Measurements from ENCODE around the gene SORD.
A peak's percentile ranks its signal among the peaks of the same experiment; 100 is the strongest.
"Not testable (repeated sequence)": the region's sequence is repeated elsewhere in the genome, so short reads cannot be mapped to it uniquely, and the experiment has no call there.

Gene SORD

DNA sequence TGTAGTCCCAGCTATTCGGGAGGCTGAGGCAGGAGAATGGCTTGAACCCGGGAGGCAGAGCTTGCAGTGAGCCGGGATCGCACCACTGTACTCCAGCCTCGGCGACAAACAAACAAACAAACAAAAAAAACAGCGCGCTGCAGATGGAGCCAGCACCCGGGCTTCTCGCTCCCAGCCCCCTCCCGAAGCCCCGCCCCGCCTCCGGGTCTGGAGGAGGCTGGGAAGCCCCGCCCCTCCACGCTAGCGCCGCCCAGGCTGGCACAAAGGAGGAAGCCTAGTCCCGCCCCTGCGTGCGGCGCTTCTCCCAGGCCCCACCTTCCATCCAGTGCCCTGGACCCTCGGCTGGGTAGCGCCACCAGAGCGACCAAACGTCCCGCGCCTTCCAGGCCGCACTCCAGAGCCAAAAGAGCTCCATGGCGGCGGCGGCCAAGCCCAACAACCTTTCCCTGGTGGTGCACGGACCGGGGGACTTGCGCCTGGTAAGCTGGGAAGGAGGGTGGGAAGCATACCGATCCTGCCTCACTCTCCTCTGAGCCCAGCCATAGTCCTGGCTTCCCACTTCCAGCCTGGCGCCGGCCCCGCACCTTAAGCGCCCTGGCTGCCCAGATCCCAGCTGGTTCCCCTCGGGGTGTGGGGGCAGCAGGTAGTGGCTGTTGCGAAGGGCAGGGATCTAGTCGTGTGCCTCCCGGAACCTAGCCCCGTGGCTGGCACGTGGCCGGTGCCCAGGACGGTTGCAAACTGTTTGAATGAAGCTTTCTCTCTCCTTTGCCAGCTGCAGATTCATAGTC is at the start of gene SORD:
SORD (plus strand) TSS at position 325 of the 788 bp plus-strand sequence; CDS start at position 414, 89 bp downstream.
- Histone ChIP-seq H3K27ac (ENCODE audit: low read length) (no peak within 1 kb of the TSS), H3K36me3 (ENCODE audit: control insufficient read depth, insufficient read depth, low read length) (no peaks in the 10 kb centered on the region), H3K9me3 (ENCODE audit: control insufficient read depth, insufficient read depth, low read length) (no peaks in the 10 kb centered on the region), H3K4me3 (ENCODE audit: low read length) (peak within 1 kb of the TSS; percentile 62; the same call in 1 of the 2 replicates), H3K27me3 (ENCODE audit: control insufficient read depth, insufficient read depth, low read length) (no peaks in the 10 kb centered on the region), H3K4me1 (ENCODE audit: control insufficient read depth, insufficient read depth, low read length) (peaks cover 5% of the 10 kb centered on the region; the same call in 1 of the 2 replicates)
- no CpG with 5 or more reads among the region's 48 CpGs for WGBS (ENCODE audit: insufficient coverage, insufficient read length)
- peak; percentile 87 for DNase-seq (ENCODE audit: low read depth, low spot score)

DNA sequence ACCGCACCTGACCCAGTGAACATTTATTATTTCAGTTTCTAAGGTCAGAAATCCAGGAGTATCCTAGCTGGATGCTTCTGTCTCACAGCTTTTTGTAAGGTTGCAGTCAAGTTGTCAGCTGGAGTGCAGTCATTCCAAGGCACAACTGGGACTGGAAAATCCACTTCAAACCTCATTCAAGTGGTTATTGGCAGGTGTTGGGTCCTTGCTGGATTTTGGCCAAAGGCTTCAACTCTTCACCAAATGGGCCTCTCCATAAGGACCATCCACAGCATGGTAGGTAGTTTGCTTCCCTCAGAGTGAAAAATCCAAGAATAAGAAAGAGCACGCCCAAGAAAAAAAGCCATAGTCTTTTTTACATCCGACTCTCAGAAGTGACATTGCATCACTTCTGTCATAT is 46.8 kb upstream of the SORD start:
- not testable (repeated sequence) for H3K4me3 ChIP-seq (ENCODE audit: low read length); H3K9me3 ChIP-seq (ENCODE audit: control insufficient read depth, insufficient read depth, low read length); H3K27ac ChIP-seq (ENCODE audit: low read length); DNase-seq (ENCODE audit: low read depth, low spot score); H3K36me3 ChIP-seq (ENCODE audit: control insufficient read depth, insufficient read depth, low read length); H3K4me1 ChIP-seq (ENCODE audit: control insufficient read depth, insufficient read depth, low read length); H3K27me3 ChIP-seq (ENCODE audit: control insufficient read depth, insufficient read depth, low read length)
- no CpG with 5 or more reads among the region's 3 CpGs for WGBS (ENCODE audit: insufficient coverage, insufficient read length)

DNA sequence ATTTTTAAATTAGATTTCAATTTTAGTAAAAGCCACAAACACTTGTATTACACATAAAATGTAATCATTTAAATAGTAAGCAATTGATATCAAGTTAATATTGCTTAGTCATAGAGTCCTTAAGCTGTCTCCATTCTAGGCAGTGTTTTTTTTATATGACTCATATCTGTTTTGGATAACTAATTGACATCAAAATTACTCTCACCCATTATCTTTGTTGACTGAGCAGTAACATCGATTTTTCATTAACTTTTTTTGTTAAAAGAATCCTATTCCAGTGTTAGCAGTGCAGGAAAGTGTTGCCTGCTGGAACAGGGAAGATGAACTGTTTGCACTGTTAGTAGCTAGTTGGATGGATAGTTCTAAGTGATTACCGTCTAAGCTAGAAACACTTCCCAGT is 45.2 kb upstream of the SORD start:
- not testable (repeated sequence) for H3K27ac ChIP-seq (ENCODE audit: low read length); H3K27me3 ChIP-seq (ENCODE audit: control insufficient read depth, insufficient read depth, low read length); H3K4me3 ChIP-seq (ENCODE audit: low read length); H3K4me1 ChIP-seq (ENCODE audit: control insufficient read depth, insufficient read depth, low read length); DNase-seq (ENCODE audit: low read depth, low spot score); H3K9me3 ChIP-seq (ENCODE audit: control insufficient read depth, insufficient read depth, low read length); H3K36me3 ChIP-seq (ENCODE audit: control insufficient read depth, insufficient read depth, low read length)
- WGBS (ENCODE audit: insufficient coverage, insufficient read length), result no CpG with 5 or more reads among the region's 2 CpGs

DNA sequence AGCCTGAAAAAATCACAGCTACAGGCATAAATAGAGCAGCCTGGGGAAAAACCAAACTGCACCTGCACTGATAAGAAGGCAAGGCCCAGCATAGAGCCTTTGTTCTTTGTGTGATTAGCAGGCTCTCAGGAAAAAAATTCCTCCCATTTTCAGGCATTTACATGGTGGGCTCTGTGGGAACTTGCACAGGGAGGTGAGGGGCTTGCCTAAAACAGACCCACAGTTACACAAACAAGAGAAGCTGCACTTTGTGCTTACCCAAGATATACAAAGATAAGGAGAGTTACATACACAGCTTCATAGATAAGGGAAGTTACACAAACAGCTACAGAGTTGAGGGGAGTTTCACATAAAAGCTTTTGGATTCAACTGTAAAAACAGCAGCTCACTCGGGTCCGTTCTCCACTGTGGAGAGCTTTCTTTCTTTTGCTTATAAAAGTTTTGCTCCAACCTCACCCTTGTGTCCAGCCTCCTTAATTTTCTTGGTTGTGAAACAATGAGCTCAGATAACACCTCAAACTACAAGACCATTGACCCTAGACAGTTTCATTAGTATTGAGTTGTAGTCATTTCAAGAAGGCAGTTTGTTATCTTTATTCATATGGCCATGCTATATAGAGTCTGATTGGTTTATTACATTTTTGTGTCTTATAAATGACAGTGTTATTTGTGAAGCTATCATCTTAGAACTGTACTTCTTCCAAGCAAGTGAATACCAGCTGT is 43.2 kb upstream of the SORD start:
- H3K36me3 ChIP-seq (ENCODE audit: control insufficient read depth, insufficient read depth, low read length); DNase-seq (ENCODE audit: low read depth, low spot score); H3K27ac ChIP-seq (ENCODE audit: low read length); H3K27me3 ChIP-seq (ENCODE audit: control insufficient read depth, insufficient read depth, low read length); H3K4me1 ChIP-seq (ENCODE audit: control insufficient read depth, insufficient read depth, low read length); H3K4me3 ChIP-seq (ENCODE audit: low read length); H3K9me3 ChIP-seq (ENCODE audit: control insufficient read depth, insufficient read depth, low read length): not testable (repeated sequence)
- WGBS (ENCODE audit: insufficient coverage, insufficient read length), result no CpG with 5 or more reads among the region's 2 CpGs

DNA sequence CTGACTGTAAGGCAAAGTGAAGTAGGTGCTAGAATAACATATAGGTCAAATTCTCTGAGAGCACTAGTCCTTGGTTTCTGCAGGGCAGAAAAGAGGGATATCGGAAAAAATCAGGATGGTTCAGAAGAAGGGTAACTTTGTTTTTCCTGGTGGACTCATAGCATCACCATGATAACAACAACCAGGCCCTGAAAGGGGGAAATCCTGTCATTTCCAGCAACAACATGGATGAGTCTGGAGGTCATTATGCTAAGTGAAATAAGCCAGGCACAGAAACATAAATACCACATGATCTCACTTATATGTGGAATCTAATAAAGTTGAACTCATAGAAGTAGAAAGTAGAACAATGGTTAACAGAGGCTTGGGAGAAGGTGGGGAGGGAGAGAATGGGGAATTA is 38.9 kb upstream of the SORD start:
- not testable (repeated sequence) for H3K27me3 ChIP-seq (ENCODE audit: control insufficient read depth, insufficient read depth, low read length); H3K27ac ChIP-seq (ENCODE audit: low read length); H3K4me1 ChIP-seq (ENCODE audit: control insufficient read depth, insufficient read depth, low read length); DNase-seq (ENCODE audit: low read depth, low spot score); H3K4me3 ChIP-seq (ENCODE audit: low read length); H3K9me3 ChIP-seq (ENCODE audit: control insufficient read depth, insufficient read depth, low read length); H3K36me3 ChIP-seq (ENCODE audit: control insufficient read depth, insufficient read depth, low read length)
- no CpG with 5 or more reads among the region's 1 CpG for WGBS (ENCODE audit: insufficient coverage, insufficient read length)

DNA sequence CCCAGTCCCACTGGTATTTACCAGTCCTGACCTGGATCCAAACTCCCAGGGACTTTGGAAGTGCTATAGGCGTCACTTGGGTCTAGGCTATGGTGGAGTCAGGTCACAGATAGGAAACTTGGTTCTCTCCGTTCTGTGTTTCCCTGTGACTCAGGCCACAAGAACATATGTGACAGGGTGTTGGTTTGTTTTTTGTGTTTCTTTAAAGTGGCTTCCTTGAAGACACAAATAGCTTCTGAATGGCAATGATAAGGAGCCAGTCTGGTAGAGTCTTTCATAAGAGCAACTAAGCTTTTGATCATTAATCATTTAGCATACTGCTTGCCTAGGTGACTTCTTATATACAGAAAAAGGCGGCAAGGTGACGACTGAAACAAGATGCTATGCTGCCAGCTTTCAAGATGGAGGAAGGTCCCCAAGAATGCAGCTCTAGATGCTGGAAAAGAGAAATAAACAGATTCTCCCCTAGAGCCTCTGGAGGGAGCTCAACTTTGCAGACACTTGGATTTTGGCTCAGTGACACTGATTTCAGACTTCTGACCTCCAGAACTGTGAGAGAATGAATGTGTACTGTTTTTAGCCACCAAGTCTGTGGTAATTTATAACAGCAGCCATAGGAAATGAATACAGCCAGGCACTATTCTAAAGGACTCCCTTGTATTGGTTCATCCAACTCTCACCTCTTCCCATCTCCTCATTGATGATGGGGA is 36.5 kb upstream of the SORD start:
- WGBS (ENCODE audit: insufficient coverage, insufficient read length), result no CpG with 5 or more reads among the region's 4 CpGs
- not testable (repeated sequence) for H3K4me3 ChIP-seq (ENCODE audit: low read length); H3K27me3 ChIP-seq (ENCODE audit: control insufficient read depth, insufficient read depth, low read length); H3K27ac ChIP-seq (ENCODE audit: low read length); DNase-seq (ENCODE audit: low read depth, low spot score); H3K9me3 ChIP-seq (ENCODE audit: control insufficient read depth, insufficient read depth, low read length); H3K36me3 ChIP-seq (ENCODE audit: control insufficient read depth, insufficient read depth, low read length); H3K4me1 ChIP-seq (ENCODE audit: control insufficient read depth, insufficient read depth, low read length)

DNA sequence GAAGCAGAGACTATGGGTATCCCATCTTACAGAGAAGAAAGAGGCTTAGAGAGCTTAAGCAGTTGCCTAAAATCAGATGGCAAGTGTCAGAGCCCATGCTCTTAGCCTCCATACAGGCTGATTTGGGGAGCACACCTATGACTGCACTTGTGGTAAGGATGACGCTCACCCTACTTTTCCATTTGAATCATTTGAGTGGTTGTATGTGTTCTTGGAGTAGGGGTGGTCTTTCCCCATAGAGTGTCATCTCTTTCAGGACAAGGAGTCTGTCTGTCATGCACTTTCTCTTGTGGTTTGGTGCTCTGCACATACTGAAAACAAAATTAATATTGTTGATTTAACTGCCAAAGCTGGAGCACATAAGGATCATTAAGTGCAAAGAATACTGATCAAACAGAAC is 35.3 kb upstream of the SORD start:
- not testable (repeated sequence) for H3K27me3 ChIP-seq (ENCODE audit: control insufficient read depth, insufficient read depth, low read length); H3K27ac ChIP-seq (ENCODE audit: low read length); H3K4me1 ChIP-seq (ENCODE audit: control insufficient read depth, insufficient read depth, low read length); DNase-seq (ENCODE audit: low read depth, low spot score); H3K36me3 ChIP-seq (ENCODE audit: control insufficient read depth, insufficient read depth, low read length); H3K4me3 ChIP-seq (ENCODE audit: low read length); H3K9me3 ChIP-seq (ENCODE audit: control insufficient read depth, insufficient read depth, low read length)
- no CpG with 5 or more reads among the region's 1 CpG for WGBS (ENCODE audit: insufficient coverage, insufficient read length)

DNA sequence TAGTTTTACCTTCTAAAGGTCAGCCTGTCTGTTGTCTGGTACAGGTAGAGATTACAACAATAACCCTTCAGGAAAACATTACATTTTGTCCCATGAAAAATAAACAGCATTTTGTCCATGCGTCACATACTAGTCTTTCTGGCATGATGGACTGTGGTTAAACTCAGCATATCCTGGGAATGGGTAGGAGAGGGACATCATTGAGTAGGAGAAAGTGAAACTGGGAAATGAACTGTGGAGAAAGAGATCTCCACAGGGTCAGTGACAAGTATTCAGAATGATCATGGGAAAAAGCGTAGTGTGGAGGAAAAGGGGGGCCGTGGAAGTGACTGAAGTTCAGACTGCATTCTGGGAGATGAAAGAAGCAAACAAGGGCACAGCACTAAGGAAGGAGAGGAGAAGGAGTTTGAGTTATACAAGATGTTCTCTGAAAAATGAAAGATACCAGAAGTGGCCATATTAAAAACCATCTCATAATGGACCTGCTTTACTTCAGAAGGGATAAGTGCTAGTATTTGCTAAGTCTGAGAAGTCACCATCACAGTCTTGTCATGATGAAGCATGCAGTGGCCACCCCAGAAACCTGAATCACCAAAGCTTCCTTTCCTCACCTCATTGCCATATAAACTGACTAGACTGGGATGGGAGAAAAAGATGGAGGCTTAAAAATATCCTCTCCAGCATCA is 34.7 kb upstream of the SORD start:
- H3K27ac ChIP-seq (ENCODE audit: low read length), result not testable (repeated sequence)
- WGBS (ENCODE audit: insufficient coverage, insufficient read length), result no CpG with 5 or more reads among the region's 3 CpGs

DNA sequence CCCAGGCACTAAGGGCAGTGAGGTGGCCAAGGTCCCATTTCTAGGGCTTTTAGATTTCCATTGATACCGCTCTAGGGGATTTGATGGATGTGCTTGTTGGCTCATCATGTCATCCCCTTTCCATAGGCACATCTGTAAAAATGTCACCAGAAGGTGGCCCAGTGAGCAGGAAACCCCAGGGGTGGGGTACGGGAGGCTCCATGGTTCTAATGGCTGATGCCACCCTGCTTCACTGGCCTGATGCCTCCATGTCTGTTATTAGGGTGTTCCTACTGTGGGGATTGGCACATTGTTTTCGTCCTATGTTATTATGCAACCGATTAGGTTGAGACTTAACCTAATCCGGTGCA is 34.1 kb upstream of the SORD start:
- not testable (repeated sequence) for H3K36me3 ChIP-seq (ENCODE audit: control insufficient read depth, insufficient read depth, low read length); DNase-seq (ENCODE audit: low read depth, low spot score); H3K27ac ChIP-seq (ENCODE audit: low read length); H3K27me3 ChIP-seq (ENCODE audit: control insufficient read depth, insufficient read depth, low read length); H3K4me3 ChIP-seq (ENCODE audit: low read length); H3K9me3 ChIP-seq (ENCODE audit: control insufficient read depth, insufficient read depth, low read length); H3K4me1 ChIP-seq (ENCODE audit: control insufficient read depth, insufficient read depth, low read length)
- WGBS (ENCODE audit: insufficient coverage, insufficient read length), result no CpG with 5 or more reads among the region's 5 CpGs

More for the DNA sequence above, 34.7 kb upstream of the SORD start:
- not testable (repeated sequence) for H3K36me3 ChIP-seq (ENCODE audit: control insufficient read depth, insufficient read depth, low read length); H3K4me1 ChIP-seq (ENCODE audit: control insufficient read depth, insufficient read depth, low read length); H3K9me3 ChIP-seq (ENCODE audit: control insufficient read depth, insufficient read depth, low read length); H3K4me3 ChIP-seq (ENCODE audit: low read length); H3K27me3 ChIP-seq (ENCODE audit: control insufficient read depth, insufficient read depth, low read length); DNase-seq (ENCODE audit: low read depth, low spot score)

DNA sequence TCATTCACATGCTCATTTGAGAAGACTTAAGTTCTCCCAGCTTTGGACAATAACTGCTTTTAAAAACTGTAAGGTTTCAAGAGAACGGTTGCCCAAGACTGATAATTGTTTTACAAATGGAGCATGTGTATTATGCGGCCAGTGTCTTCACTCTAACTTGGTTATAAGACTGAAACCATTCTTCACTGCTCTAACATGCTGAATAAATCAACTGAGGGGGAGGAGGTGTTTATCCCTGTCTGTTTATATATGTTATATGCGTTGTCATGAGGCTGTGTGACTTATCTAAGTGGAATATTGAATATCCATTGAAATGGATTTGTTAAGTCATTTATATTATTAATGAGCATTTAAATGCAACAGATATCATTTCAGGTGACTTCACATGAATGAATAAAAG is 25.4 kb upstream of the SORD start:
- no CpG with 5 or more reads among the region's 3 CpGs for WGBS (ENCODE audit: insufficient coverage, insufficient read length)
- not testable (repeated sequence) for H3K4me1 ChIP-seq (ENCODE audit: control insufficient read depth, insufficient read depth, low read length); H3K27me3 ChIP-seq (ENCODE audit: control insufficient read depth, insufficient read depth, low read length); H3K27ac ChIP-seq (ENCODE audit: low read length); H3K9me3 ChIP-seq (ENCODE audit: control insufficient read depth, insufficient read depth, low read length); H3K36me3 ChIP-seq (ENCODE audit: control insufficient read depth, insufficient read depth, low read length); H3K4me3 ChIP-seq (ENCODE audit: low read length); DNase-seq (ENCODE audit: low read depth, low spot score)

Measured in iPS DF 6.9 (cell line).